ENCODE data around the gene ZNF224. TPM values are rescaled to one million over a fixed set of nuclear protein-coding genes. Genes with fewer than 3 reads are reported as not detected.

Gene ZNF224
- total and polyA plus RNA-seq, 2 of the 4 experiments (the other 2 are of a cell fraction) = 10.3 to 26.3 TPM

GRCh38 chr19:44156475-44156874 lies 62.3 kb downstream of the ZNF224 start:
- Histone ChIP-seq H3K18ac (ENCODE audit: low read depth, low read length) (no peak overlapping the region), H2AK9ac (replicated peaks; ENCODE audit: low read depth, low read length, poor library complexity) (no peak overlapping the region), H4K91ac (ENCODE audit: insufficient read depth, low read depth, low read length) (no peak overlapping the region), H3K4me2 (ENCODE audit: low read depth, low read length) (no peak overlapping the region), H4K5ac (ENCODE audit: low read depth, low read length) (no peak overlapping the region), H3K56ac (ENCODE audit: extremely low read depth, insufficient read depth, low read length) (no peak overlapping the region), H3K9me3 (ENCODE audit: control insufficient read depth, insufficient read depth, low read length) (peaks cover 29% of the 10 kb centered on the region), H3K36me3 (ENCODE audit: control insufficient read depth, insufficient read depth, low read length) (peaks cover 36% of the 10 kb centered on the region), H3K4me3 (ENCODE audit: insufficient read depth, low read depth, low read length) (no peak overlapping the region), H2BK15ac (ENCODE audit: low read depth, low read length) (no peak overlapping the region), H3K14ac (replicated peaks; ENCODE audit: low read depth, low read length) (no peak overlapping the region), H3K79me1 (ENCODE audit: low read depth in 1 of 2, low read length in 2 of 2) (no peaks in the 10 kb centered on the region), H2AK5ac (ENCODE audit: low read depth, low read length) (no peak overlapping the region), H3K4ac (ENCODE audit: low read depth, low read length) (no peak overlapping the region), H3K9ac (ENCODE audit: low read depth, low read length) (no peak overlapping the region), H4K8ac (ENCODE audit: low read depth in 2 of 2, low read length in 2 of 2) (no peak overlapping the region), H3K23ac (ENCODE audit: low read depth, low read length) (no peak overlapping the region), H3K27me3 (ENCODE audit: control insufficient read depth, insufficient read depth, low read length) (no peaks in the 10 kb centered on the region), H2BK120ac (ENCODE audit: low read depth, low read length) (no peak overlapping the region), H3K4me1 (ENCODE audit: control insufficient read depth, insufficient read depth, low read length) (no peaks in the 10 kb centered on the region), H3K9me1 (ENCODE audit: insufficient read depth, low read length) (no peaks in the 10 kb centered on the region), H2BK20ac (ENCODE audit: low read depth, low read length) (no peak overlapping the region), H3K27ac (ENCODE audit: insufficient read depth, low read length) (no peak overlapping the region), H2AFZ (replicated peaks; ENCODE audit: low read length, poor library complexity) (no peak overlapping the region), H2BK5ac (ENCODE audit: low read depth, low read length, poor library complexity, severe bottlenecking) (no peak overlapping the region), H4K20me1 (ENCODE audit: insufficient read depth, low read length) (no peaks in the 10 kb centered on the region)
- ChIA-PET CTCF (no interaction called here), POLR2A (ENCODE audit: unreplicated experiment) (no interaction called here)
- no CpG with 5 or more reads among the region's 2 CpGs for WGBS, 2 experiments (ENCODE audit: extremely low coverage in 2 of 2, insufficient read length in 1 of 2)
- intact Hi-C loops (cut with micrococcal nuclease) (no loop called here), in situ Hi-C loops (cut with MboI; ENCODE audit: low sequenced_read_pairs) (no loop called here), dilution Hi-C loops (cut with HindIII; ENCODE audit: low sequenced_read_pairs, unreplicated experiment) (no loop called here)
- DNase-seq = no peak
- TF ChIP-seq NFE2L2 (IDR thresholded peaks at IDR 0.05; ENCODE audit: low read depth, low read length) (no peak), MXI1 (IDR thresholded peaks at IDR 0.05; ENCODE audit: borderline replicate concordance, low read depth, low read length) (no peak), BHLHE40 (IDR thresholded peaks at IDR 0.05; ENCODE audit: low read depth, low read length) (no peak), SMC3 (IDR thresholded peaks at IDR 0.05; ENCODE audit: low read depth, low read length) (no peak), RFX5 (IDR thresholded peaks at IDR 0.05; ENCODE audit: low read depth, low read length) (no peak), FOS (IDR thresholded peaks at IDR 0.05; ENCODE audit: low read depth, low read length) (no peak), RCOR1 (IDR thresholded peaks at IDR 0.05; ENCODE audit: insufficient replicate concordance, low read length) (no peak), CEBPB (IDR thresholded peaks at IDR 0.05; ENCODE audit: low read depth, low read length) (no peak), CHD1 (IDR thresholded peaks at IDR 0.05; ENCODE audit: low read depth, low read length) (no peak), USF2 (IDR thresholded peaks at IDR 0.05; ENCODE audit: low read depth, low read length) (no peak), RAD21 (IDR thresholded peaks at IDR 0.05; ENCODE audit: low read length) (no peak), POLR2A (IDR thresholded peaks at IDR 0.05; ENCODE audit: low read depth, low read length) (no peak), MAZ (IDR thresholded peaks at IDR 0.05; ENCODE audit: borderline replicate concordance, low read depth, low read length) (no peak)
- TF ChIP-seq, protein P1, sequence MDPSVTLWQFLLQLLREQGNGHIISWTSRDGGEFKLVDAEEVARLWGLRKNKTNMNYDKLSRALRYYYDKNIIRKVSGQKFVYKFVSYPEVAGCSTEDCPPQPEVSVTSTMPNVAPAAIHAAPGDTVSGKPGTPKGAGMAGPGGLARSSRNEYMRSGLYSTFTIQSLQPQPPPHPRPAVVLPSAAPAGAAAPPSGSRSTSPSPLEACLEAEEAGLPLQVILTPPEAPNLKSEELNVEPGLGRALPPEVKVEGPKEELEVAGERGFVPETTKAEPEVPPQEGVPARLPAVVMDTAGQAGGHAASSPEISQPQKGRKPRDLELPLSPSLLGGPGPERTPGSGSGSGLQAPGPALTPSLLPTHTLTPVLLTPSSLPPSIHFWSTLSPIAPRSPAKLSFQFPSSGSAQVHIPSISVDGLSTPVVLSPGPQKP (IDR thresholded peaks at IDR 0.05; ENCODE audit: borderline replicate concordance, low read depth, low read length) = no peak
- no TSS peak for BruUV-seq (replicated peaks)
- no peak for ATAC-seq (ENCODE audit: low read depth)

Measured in IMR-90 (cell line).